CD14-positive monocyte (primary cell): Measurements from ENCODE around the gene OR51S1. TPM values are rescaled to one million over a fixed set of nuclear protein-coding genes. Genes with fewer than 3 reads are reported as not detected.

Experiments
- DNase-seq, 3 donors: peaks; one replicate each; pipeline ENCODE4 v3.0.0-alpha.2; 2011 to 2022
- H2AFZ ChIP-seq: 2 replicates; pipeline ENCODE4 v1.6.0; 2012; ENCODE audit warnings: mild to moderate bottlenecking, low read depth, low read length, inconsistent platforms; ENCODE audit not compliant: insufficient read depth, poor library complexity, severe bottlenecking
- H3K27ac ChIP-seq, 2 donors: 1 replicate in 1 of 2; 2 replicates in 1 of 2; pipeline ENCODE4 v1.5.1; 2012 to 2013; ENCODE audit warnings: low read length in 2 of 2, control low read depth in 1 of 2, inconsistent platforms in 1 of 2, low read depth in 1 of 2, mild to moderate bottlenecking in 1 of 2
- H3K27me3 ChIP-seq, 2 donors: one replicate each; pipeline versions ENCODE4 v1.6.0 to v1.6.1; 2011 to 2013; ENCODE audit warnings: low read length in 2 of 2; ENCODE audit not compliant: control insufficient read depth in 2 of 2, insufficient read depth in 2 of 2
- H3K36me3 ChIP-seq, 2 donors: replicated peaks in 1 of 2; 1 replicate in 1 of 2; 2 replicates in 1 of 2; pipeline versions ENCODE4 v1.5.1 to v1.6.1; 2012 to 2013; ENCODE audit warnings: low read length in 2 of 2, control low read depth in 1 of 2, inconsistent platforms in 1 of 2, mild to moderate bottlenecking in 1 of 2; ENCODE audit not compliant: insufficient read depth in 2 of 2, control insufficient read depth in 1 of 2
- H3K4me1 ChIP-seq, 2 donors: 1 replicate in 1 of 2; 2 replicates in 1 of 2; pipeline versions ENCODE4 v1.5.1 to v1.6.1; 2012 to 2013; ENCODE audit warnings: low read length in 2 of 2, control low read depth in 1 of 2, inconsistent platforms in 1 of 2, mild to moderate bottlenecking in 1 of 2, moderate library complexity in 1 of 2; ENCODE audit not compliant: insufficient read depth in 2 of 2, control insufficient read depth in 1 of 2
- H3K4me2 ChIP-seq: replicated peaks from 2 replicates; pipeline ENCODE3; 2012; ENCODE audit warnings: low read length, moderate library complexity, mild to moderate bottlenecking; ENCODE audit not compliant: poor library complexity, severe bottlenecking; ENCODE audit errors: extremely low read depth
- H3K4me3 ChIP-seq, 3 experiments: fragments of 200-600 bp in 1 of 3; sonication (generic) in 1 of 3; replicated peaks in 1 of 3; 1 replicate in 2 of 3; 2 replicates in 1 of 3; pipeline ENCODE4 v1.5.1; 2011 to 2013; ENCODE audit warnings: low read length in 3 of 3, mild to moderate bottlenecking in 3 of 3, control low read depth in 2 of 3, low read depth in 2 of 3, inconsistent platforms in 1 of 3, moderate library complexity in 1 of 3
- H3K79me2 ChIP-seq: 2 replicates; pipeline ENCODE4 v1.6.0; 2012; ENCODE audit warnings: mild to moderate bottlenecking, control low read depth, inconsistent platforms, low read length, moderate library complexity; ENCODE audit not compliant: insufficient read depth
- H3K9ac ChIP-seq: 2 replicates; pipeline ENCODE4 v1.6.0; 2017; ENCODE audit warnings: low read length, mild to moderate bottlenecking; ENCODE audit not compliant: insufficient read depth, poor library complexity, severe bottlenecking
- H3K9me3 ChIP-seq, 2 donors: replicated peaks in 1 of 2; 1 replicate in 1 of 2; 2 replicates in 1 of 2; pipeline versions ENCODE4 v1.5.1 to v1.6.1; 2012 to 2013; ENCODE audit warnings: low read length in 2 of 2, control low read depth in 1 of 2; ENCODE audit not compliant: control insufficient read depth in 1 of 2, insufficient read depth in 1 of 2
- H4K20me1 ChIP-seq: 2 replicates; pipeline ENCODE4 v1.6.0; 2012; ENCODE audit warnings: mild to moderate bottlenecking, low read length, control low read depth, moderate library complexity; ENCODE audit not compliant: insufficient read depth
- H3K27ac Mint-ChIP-seq, 7 donors: one replicate each; pipeline ENCODE4 v1.8.0; 2020; ENCODE audit warnings: mild to moderate bottlenecking in 7 of 7, mixed read lengths in 7 of 7, moderate library complexity in 6 of 7, inconsistent platforms in 2 of 7
- H3K27me3 Mint-ChIP-seq, 3 donors: one replicate each; pipeline ENCODE4 v1.8.0; 2021 to 2022; ENCODE audit warnings: low read depth in 3 of 3, mild to moderate bottlenecking in 3 of 3, mixed read lengths in 3 of 3, moderate library complexity in 3 of 3, inconsistent platforms in 1 of 3
- H3K36me3 Mint-ChIP-seq, 2 donors: one replicate each; pipeline ENCODE4 v1.8.0; 2020; ENCODE audit warnings: mixed read lengths in 2 of 2, inconsistent platforms in 1 of 2, mild to moderate bottlenecking in 1 of 2
- H3K4me1 Mint-ChIP-seq: one replicate; pipeline ENCODE4 v1.8.0; 2020; ENCODE audit warnings: mild to moderate bottlenecking, mixed read lengths
- H3K4me3 Mint-ChIP-seq, 2 donors: one replicate each; pipeline ENCODE4 v1.8.0; 2020; ENCODE audit warnings: mild to moderate bottlenecking in 2 of 2, mixed read lengths in 2 of 2, moderate library complexity in 1 of 2
- H3K9me3 Mint-ChIP-seq, 7 donors: one replicate each; pipeline ENCODE4 v1.8.0; 2020 to 2022; ENCODE audit warnings: mixed read lengths in 7 of 7, mild to moderate bottlenecking in 6 of 7, moderate library complexity in 6 of 7, inconsistent platforms in 2 of 7
- CTCF ChIP-seq: fragments of 200-600 bp; IDR thresholded peaks from one replicate; pipeline ENCODE4 v1.8.0; 2022; ENCODE audit warnings: antibody characterized with exemption, mild to moderate bottlenecking
- WGBS: methylation state at CpG from one replicate; pipeline ENCODE4 v1.1.5; 2013; ENCODE audit warnings: missing lambda C conversion rate; ENCODE audit not compliant: insufficient coverage; 5-methylcytosine and 5-hydroxymethylcytosine counted together
- intact Hi-C, 2 donors: fragments of 100-400 bp; cut with micrococcal nuclease; formaldehyde crosslinking; loops; one replicate each; pipeline versions ENCODE4 v1.15.0 to v1.15.1; 2023
- polyA plus RNA-seq, 3 donors: library from polyadenylated mRNA; depleted of rRNA in 1 of 3; unstranded in 2 of 3; stranded (reverse) in 1 of 3; fragments of 300-500 nt in 2 of 3; fragments of >200 nt in 1 of 3; fragmentation: Illumina TruSeq in 2 of 3; gene quantifications; 1 replicate in 2 of 3; 2 replicates in 1 of 3; pipeline ENCODE4 v1.2.3, GENCODE V29; 2012 to 2021

OR51S1 gene
- polyA plus RNA-seq, 3 donors: not detected

GRCh38 chr11:4881188-4881587, 32.2 kb upstream of the OR51S1 start:
- Histone ChIP-seq H3K4me3 (no peak overlapping the region), H2AFZ (no peak overlapping the region), H3K9ac (no peak overlapping the region), H3K79me2 (no peaks in the 10 kb centered on the region), H3K27me3 (no peaks in the 10 kb centered on the region), H3K27ac (no peak overlapping the region), H3K9me3 (no peaks in the 10 kb centered on the region), H3K4me2 (no peak overlapping the region), H3K36me3 (no peaks in the 10 kb centered on the region), H4K20me1 (no peaks in the 10 kb centered on the region), H3K4me1 (no peaks in the 10 kb centered on the region)
- Mint-ChIP-seq H3K27ac (no peak overlapping the region), H3K27me3 (peaks cover 0 to 3% (median 0%) of the 10 kb centered on the region in 3 donors), H3K4me3 (no peak overlapping the region), H3K9me3 (peaks cover 0 to 5% (median 2%) of the 10 kb centered on the region in 7 donors), H3K4me1 (no peaks in the 10 kb centered on the region), H3K36me3 (no peaks in the 10 kb centered on the region)
- no peak for DNase-seq
- intact Hi-C loops: no loop called here
- TF ChIP-seq CTCF: no peak
- WGBS: 88% methylated on average over 4 of the region's 4 CpGs

- no peak overlapping the region for H3K4me2 ChIP-seq
- H3K9me3 ChIP-seq: no peaks in the 10 kb centered on the region
- H3K79me2 ChIP-seq: no peaks in the 10 kb centered on the region
- H3K4me3 ChIP-seq: no peak overlapping the region
- Mint-ChIP-seq H3K4me3 (no peak overlapping the region), H3K27me3 (no peaks in the 10 kb centered on the region), H3K9me3 (peaks cover 2 to 8% (median 4%) of the 10 kb centered on the region in 7 donors), H3K36me3 (no peaks in the 10 kb centered on the region), H3K27ac (no peak overlapping the region), H3K4me1 (no peaks in the 10 kb centered on the region)
- H3K27me3 ChIP-seq: no peaks in the 10 kb centered on the region
- H3K36me3 ChIP-seq: no peaks in the 10 kb centered on the region
- no peak for TF ChIP-seq CTCF
- H3K9ac ChIP-seq: no peak overlapping the region
- H3K4me1 ChIP-seq: no peaks in the 10 kb centered on the region
- H2AFZ ChIP-seq: no peak overlapping the region
- intact Hi-C loops: no loop called here
- DNase-seq: no peak
- no peak overlapping the region for H3K27ac ChIP-seq
- WGBS: no CpG with 5 or more reads among the region's 1 CpG
- no peaks in the 10 kb centered on the region for H4K20me1 ChIP-seq
Observed at GRCh38 chr11:4865855-4866254, 16.8 kb upstream of the OR51S1 start.
